ENCODE data around the gene AGBL4.

The AGBL4 gene

GRCh38 chr1:48750109-48750508 is 1273.6 kb downstream of the AGBL4 start:
- no peak for DNase-seq

DNA sequence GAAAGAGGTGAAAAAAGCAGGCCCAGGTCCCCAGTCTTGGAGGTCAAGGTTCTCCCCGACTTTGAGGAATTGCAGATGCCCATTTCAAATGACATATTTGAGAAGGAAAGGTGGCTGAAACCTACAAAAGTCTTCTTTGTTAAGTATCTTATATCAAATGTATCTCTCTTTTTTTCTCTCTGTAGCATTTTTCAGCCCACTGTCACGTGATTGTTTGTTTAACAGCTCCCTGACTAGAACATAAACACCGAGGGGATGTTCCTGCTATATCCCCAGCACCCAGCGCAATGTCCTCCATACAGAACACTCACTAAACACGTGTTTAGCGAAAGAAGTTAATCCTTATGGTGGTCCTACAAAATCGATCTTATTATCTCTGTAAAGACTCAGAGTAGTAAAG is 1274.7 kb downstream of the AGBL4 start:
- no peak for DNase-seq

DNA sequence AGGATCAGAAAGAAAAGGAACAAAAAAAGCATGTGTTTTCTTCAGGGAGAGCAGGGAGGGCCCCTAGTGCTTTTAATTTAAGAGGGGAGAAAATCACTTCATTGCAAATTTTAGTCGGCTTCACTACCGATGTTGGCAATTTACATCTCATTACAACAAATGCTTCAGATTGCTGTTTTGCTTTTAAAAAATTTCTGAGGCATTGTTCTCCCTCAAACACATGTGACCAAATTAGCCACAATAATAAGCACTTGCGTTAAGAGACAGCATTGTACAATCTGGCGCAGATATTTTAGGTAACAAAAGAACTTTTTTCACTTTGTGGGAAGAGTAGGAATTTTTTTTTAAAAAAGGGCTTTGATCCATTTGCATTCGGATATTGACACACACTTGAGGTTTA is 1276.8 kb downstream of the AGBL4 start:
- DNase-seq = no peak

DNA sequence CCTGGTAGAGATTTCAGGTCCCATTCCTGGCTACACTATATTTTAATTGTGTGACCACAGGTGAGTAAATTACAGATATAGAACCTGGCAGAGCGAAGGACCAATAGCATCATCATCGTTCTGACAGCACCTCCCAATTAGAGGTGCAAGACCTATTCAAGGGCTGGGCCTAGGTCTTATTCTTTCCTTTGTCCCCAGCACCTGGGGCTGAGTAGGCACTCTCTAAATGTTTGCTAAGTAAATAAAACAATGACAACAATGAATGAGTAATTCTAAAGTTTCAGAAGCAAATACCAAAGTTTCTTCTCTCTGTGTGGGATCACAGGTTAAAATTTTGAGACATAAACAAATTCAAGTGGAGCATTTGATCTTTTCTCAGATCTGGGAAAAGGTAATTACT is 1279.7 kb downstream of the AGBL4 start:
- DNase-seq = no peak

DNA sequence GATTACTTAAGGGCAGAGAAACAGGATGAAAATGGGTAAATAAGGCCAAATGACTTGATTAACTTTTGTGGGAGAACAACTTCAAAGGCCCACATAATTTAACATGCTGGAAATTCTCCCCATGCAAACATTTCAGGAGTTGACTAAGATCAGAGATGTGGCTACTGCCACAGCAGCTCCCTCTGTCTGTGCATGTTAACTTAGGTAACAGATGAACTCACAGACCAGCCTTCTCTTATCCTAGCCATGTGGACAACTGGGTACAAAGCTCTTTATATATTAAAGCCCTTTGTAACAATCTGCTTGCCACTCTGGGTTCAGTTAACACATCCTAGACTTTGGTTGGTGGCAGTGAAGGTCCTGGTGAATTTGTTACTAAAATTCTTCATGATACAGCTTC is 1280.3 kb downstream of the AGBL4 start:
- DNase-seq = no peak

- DNase-seq = no peak
Observed at GRCh38 chr1:48741380-48741779, 1282.4 kb downstream of the AGBL4 start.

- DNase-seq = no peak
Observed at GRCh38 chr1:48740621-48741020, 1283.1 kb downstream of the AGBL4 start.

- no peak for DNase-seq
Observed at GRCh38 chr1:48739091-48739490, 1284.7 kb downstream of the AGBL4 start.

- DNase-seq = no peak
Observed at GRCh38 chr1:48738356-48738755, 1285.4 kb downstream of the AGBL4 start.

GRCh38 chr1:48735796-48736195 is 1288.0 kb downstream of the AGBL4 start:
- no peak for DNase-seq

- no peak for DNase-seq
Observed at GRCh38 chr1:48730164-48730910, 1293.4 kb downstream of the AGBL4 start.

DNA sequence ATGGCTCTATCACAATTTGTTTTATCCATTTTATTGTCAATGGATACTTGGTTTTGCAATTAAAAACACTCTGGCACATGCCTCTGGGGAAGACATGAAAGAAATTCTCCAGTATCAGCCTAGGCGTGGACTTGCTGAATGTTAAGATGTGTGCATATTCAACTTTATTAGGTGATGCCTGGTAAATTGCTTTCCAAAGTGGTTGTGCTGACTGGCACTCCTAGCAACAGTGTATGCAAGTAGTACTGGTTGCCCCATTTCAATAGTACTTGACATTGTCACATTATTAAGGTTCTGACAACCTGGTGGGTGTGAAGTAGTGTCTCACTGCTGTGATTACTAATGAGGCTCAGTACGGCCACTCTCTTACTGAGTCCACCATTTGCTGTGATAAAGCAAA is 1295.2 kb downstream of the AGBL4 start:
- DNase-seq = no peak

- no peak for DNase-seq
Observed at GRCh38 chr1:48726557-48727215, 1297.1 kb downstream of the AGBL4 start.

DNA sequence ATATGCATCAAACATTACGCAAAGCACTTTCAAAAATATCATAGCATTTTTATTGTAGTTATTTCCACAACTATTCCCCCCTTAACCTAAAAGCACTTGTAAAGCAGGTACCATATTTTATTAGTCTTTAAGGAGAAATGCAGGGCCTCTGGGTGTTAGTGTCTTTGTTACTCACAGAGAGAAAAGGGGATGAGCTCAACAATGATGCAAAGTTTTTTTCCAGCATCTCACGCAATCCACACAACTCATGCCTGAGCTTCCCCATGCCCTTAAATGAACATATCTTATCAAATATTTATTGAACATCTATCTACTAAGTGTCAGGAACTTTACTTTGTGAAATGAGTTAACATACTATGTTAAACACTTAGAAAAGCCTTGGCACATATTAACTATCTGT is 1297.6 kb downstream of the AGBL4 start:
- DNase-seq = no peak

DNA sequence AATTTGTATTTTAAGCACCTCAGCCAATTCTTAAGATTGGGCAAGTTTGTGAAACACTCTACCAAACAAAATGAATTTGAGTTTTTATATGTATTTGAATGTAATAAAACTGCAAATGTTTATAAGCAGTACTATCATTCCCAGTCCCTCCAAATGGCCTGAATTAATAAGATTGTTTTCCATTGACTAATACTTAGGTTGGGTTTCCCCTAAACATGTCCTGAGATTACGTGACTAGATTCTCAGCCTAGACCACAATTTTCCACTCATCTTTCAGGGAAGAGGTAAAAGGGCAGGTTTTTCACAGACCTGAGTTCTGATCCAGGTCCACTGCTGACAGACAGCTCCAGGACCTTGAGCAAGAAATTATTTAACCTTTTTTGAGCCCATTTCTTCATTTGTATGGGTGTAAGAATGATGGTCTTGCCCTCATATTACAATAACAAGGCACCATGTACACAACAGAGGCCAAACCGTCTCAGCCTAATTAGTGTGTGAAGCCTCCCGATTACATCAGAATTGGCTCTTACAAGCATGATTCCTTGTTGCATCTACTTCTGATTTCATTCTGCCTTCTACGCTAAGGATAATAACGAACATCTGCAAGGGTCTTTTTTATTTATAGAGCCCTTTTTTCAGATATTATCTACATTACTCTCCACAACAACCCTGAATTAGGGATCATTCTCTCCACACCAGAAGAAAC is 1298.3 kb downstream of the AGBL4 start:
- no peak for DNase-seq

GRCh38 chr1:48720929-48721328 is 1302.8 kb downstream of the AGBL4 start:
- no peak for DNase-seq

DNA sequence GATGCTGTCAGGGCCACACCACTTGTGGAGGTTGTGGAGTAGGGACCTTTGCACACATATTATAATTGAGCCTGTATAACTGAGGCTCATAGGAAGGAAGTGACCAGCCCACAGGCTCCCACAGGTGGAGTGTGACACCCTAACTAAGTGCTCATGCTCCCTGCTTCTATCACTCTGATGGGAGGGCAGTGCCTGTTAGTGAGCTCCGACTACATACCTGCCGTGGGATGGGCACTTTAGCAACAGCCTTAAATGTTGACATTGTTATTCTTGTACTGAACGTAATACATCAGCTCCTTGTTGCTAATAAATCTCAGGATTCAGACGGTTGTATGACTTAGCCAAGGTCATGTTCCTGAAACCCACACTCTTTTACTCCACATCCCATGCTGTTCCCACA is 1305.0 kb downstream of the AGBL4 start:
- DNase-seq = no peak

DNA sequence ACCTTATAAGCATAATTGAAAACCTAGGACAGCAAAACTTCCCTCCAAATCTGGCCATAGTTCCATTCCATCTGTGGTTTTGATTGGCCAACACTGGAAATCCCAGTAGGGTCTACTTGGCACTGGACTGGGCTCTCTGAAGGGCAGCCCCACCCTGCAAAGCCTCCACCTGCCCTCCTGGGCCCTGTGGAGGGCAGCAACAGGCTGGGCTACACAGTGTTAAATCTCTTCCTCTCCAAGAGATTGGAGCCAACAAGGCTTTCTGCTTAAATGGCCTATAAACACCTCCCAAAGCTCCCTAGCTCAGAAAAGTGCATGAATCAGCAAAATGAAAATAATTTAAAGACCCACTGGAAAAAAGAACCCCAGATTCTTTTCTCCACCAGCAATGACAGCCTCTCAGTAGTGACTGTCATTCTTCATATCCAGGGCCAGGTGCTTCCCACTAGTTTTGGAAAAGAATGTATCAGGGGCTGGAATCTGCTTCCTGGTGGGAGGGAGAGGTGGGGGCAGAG is 1305.6 kb downstream of the AGBL4 start:
- DNase-seq = no peak

DNA sequence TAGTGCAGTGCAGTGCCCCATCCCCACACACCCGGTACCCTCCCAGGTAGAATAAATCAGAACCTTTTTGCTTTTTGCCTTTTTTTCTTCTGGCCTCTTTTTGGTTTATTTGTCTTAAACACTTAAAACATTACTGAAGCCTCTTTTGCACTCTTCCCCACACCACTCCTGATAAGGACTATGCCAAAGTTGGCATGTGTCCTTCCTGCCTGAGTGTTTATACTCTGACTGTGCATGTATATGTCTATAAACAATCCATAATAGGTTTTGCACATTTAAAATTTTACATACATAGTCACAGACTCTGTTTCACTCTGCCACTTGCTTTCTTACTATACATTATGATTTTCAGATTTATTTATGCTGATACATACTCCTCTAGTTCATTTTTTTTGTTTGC is 1306.7 kb downstream of the AGBL4 start:
- no peak for DNase-seq

GRCh38 chr1:48715921-48716320 is 1307.8 kb downstream of the AGBL4 start:
- no peak for DNase-seq

GRCh38 chr1:48710915-48711314 is 1312.8 kb downstream of the AGBL4 start:
- DNase-seq = no peak

DNA sequence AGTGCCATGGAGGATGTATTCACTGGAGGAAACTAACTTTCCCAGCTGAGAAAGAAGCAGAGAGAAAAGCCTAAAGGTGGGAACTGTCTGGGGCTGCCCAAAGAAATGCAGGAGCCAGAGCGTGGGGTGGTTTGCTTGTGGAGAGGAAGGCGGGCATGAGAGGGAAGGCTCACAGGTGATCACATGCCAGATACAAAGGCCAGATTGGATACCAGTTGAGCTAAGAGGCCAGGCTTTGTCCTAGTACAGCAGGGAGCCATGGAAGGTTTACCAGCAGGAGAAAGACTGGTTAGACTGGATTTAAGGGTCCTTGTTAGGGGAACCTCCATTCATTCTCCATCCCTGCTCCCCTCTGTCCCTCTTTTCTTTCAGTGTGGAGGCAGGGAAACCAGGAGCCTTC is 1313.4 kb downstream of the AGBL4 start:
- no peak for DNase-seq

DNA sequence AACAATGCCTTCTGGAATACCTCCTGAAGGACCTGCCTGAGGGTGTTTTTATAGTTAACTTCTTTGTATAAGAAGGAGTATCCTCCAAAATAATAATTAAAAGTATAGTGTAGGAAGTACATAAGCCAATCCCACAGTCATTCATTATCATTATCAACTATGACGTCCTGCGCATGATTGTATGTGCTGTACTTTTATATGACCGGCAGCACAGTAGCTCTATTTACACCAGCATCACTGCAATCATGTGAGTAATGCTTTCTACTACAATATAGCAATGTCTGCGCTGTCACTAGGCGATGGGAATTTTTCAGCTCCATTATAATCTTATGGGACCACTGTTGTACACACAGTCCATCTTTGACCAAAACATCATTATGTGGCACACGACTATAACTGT is 1319.0 kb downstream of the AGBL4 start:
- no peak for DNase-seq

GRCh38 chr1:48701445-48701844 is 1322.3 kb downstream of the AGBL4 start:
- no peak for DNase-seq
